Liver (tissue), 9 donors: ENCODE results near the gene SLC39A3. TPM values are rescaled to one million over a fixed set of nuclear protein-coding genes. Genes with fewer than 3 reads are reported as not detected.

ENCODE experiments used
- DNase-seq: peaks from one replicate; pipeline ENCODE4 v3.0.0-alpha.2; 2017; ENCODE audit warnings: low spot score
- H3K27ac ChIP-seq, 2 donors: one replicate each; pipeline ENCODE4 v1.7.0; 2013; ENCODE audit warnings: inconsistent platforms in 2 of 2, low read length in 2 of 2, control low read depth in 1 of 2, low read depth in 1 of 2, mild to moderate bottlenecking in 1 of 2
- H3K27me3 ChIP-seq, 4 donors: one replicate each; pipeline versions ENCODE4 v1.6.1 to v1.7.0; 2013; ENCODE audit warnings: low read length in 3 of 4, inconsistent platforms in 1 of 4, mild to moderate bottlenecking in 1 of 4, moderate library complexity in 1 of 4; ENCODE audit not compliant: control insufficient read depth in 4 of 4, insufficient read depth in 4 of 4
- H3K36me3 ChIP-seq, 4 donors: one replicate each; pipeline versions ENCODE4 v1.6.1 to v1.7.0; 2013; ENCODE audit warnings: low read length in 3 of 4, mild to moderate bottlenecking in 3 of 4, low read depth in 1 of 4, moderate library complexity in 1 of 4; ENCODE audit not compliant: control insufficient read depth in 4 of 4, insufficient read depth in 3 of 4
- H3K4me1 ChIP-seq, 4 donors: one replicate each; pipeline versions ENCODE4 v1.6.1 to v1.7.0; 2013; ENCODE audit warnings: low read length in 3 of 4, mild to moderate bottlenecking in 3 of 4, moderate library complexity in 1 of 4; ENCODE audit not compliant: control insufficient read depth in 4 of 4, insufficient read depth in 4 of 4
- H3K4me3 ChIP-seq, 3 donors: one replicate each; pipeline versions ENCODE4 v1.6.1 to v1.7.0; 2013; ENCODE audit warnings: low read length in 3 of 3, control low read depth in 1 of 3, low read depth in 1 of 3, mild to moderate bottlenecking in 1 of 3
- H3K9ac ChIP-seq, 2 donors: one replicate each; pipeline ENCODE4 v1.7.0; 2013; ENCODE audit warnings: low read length in 2 of 2, mild to moderate bottlenecking in 2 of 2, moderate library complexity in 2 of 2, control low read depth in 1 of 2, low read depth in 1 of 2
- H3K9me3 ChIP-seq, 4 donors: one replicate each; pipeline versions ENCODE4 v1.6.1 to v1.7.0; 2013; ENCODE audit warnings: low read length in 3 of 4; ENCODE audit not compliant: control insufficient read depth in 4 of 4
- ATF3 ChIP-seq: IDR thresholded peaks from 2 replicates; pipeline ENCODE4 v1.6.1; 2016; ENCODE audit warnings: antibody characterized with exemption
- EGR1 ChIP-seq, 2 donors: IDR thresholded peaks; 2 replicates each; pipeline ENCODE4 v1.6.1; 2016 to 2018; ENCODE audit warnings: antibody characterized with exemption in 2 of 2, low read depth in 2 of 2
- FOXA1 ChIP-seq: IDR thresholded peaks from 2 replicates; pipeline ENCODE4 v1.6.1; 2016; ENCODE audit warnings: antibody characterized with exemption
- FOXA2 ChIP-seq: IDR thresholded peaks from 2 replicates; pipeline ENCODE4 v1.6.1; 2016; ENCODE audit warnings: antibody characterized with exemption
- HNF4A ChIP-seq, 2 donors: conservative IDR thresholded peaks; 2 replicates each; pipeline ENCODE4 v1.6.1; 2016; ENCODE audit warnings: antibody characterized with exemption in 2 of 2, mild to moderate bottlenecking in 2 of 2
- HNF4G ChIP-seq: IDR thresholded peaks from 2 replicates; pipeline ENCODE4 v1.6.1; 2016; ENCODE audit warnings: antibody characterized with exemption
- JUND ChIP-seq, 2 donors: IDR thresholded peaks; 2 replicates each; pipeline ENCODE4 v1.6.1; 2016; ENCODE audit warnings: antibody characterized with exemption in 2 of 2
- MAX ChIP-seq: IDR thresholded peaks from 2 replicates; pipeline ENCODE4 v1.6.1; 2016; ENCODE audit warnings: antibody characterized with exemption
- NR2F2 ChIP-seq: IDR thresholded peaks from 2 replicates; pipeline ENCODE4 v1.6.1; 2016; ENCODE audit warnings: antibody characterized with exemption
- RAD21 ChIP-seq, 2 donors: IDR thresholded peaks; 2 replicates each; pipeline ENCODE4 v1.6.1; 2016; ENCODE audit warnings: antibody characterized with exemption in 2 of 2, mild to moderate bottlenecking in 2 of 2
- REST ChIP-seq: IDR thresholded peaks from 2 replicates; pipeline ENCODE4 v1.6.1; 2016; ENCODE audit warnings: antibody characterized with exemption, mild to moderate bottlenecking
- RXRA ChIP-seq, 2 donors: IDR thresholded peaks; 2 replicates each; pipeline ENCODE4 v1.6.1; 2017 to 2018; ENCODE audit warnings: antibody characterized with exemption in 2 of 2, mild to moderate bottlenecking in 1 of 2
- SP1 ChIP-seq: IDR thresholded peaks from 2 replicates; pipeline ENCODE4 v1.6.1; 2018; ENCODE audit warnings: antibody characterized with exemption, mild to moderate bottlenecking
- YY1 ChIP-seq: IDR thresholded peaks from 2 replicates; pipeline ENCODE4 v1.6.1; 2016; ENCODE audit warnings: antibody characterized with exemption, mild to moderate bottlenecking
- ZBTB33 ChIP-seq: IDR thresholded peaks from 2 replicates; pipeline ENCODE4 v1.6.1; 2016; ENCODE audit warnings: antibody characterized with exemption
- WGBS: extraction: QIAGEN DNeasy Blood & Tissue Kit; methylation state at CpG from one replicate; pipeline ENCODE4 v1.1.7; 2013; 5-methylcytosine and 5-hydroxymethylcytosine counted together
- polyA plus RNA-seq, 2 donors: library from polyadenylated mRNA; stranded (reverse) in 1 of 2; unstranded in 1 of 2; fragments of 200-250 nt in 1 of 2; fragments of >200 nt in 1 of 2; fragmentation: Nextera tagmentation in 1 of 2; extraction: Ambion mirVana in 1 of 2; gene quantifications; one replicate each; pipeline versions ENCODE4 v1.2.1 to v1.2.3, GENCODE V29; 2013 to 2015
- total RNA-seq, 2 donors: library from RNA; depleted of rRNA; stranded (reverse); fragments of >200 nt; gene quantifications; one replicate each; pipeline ENCODE4 v1.2.3, GENCODE V29; 2014
- donor health status: healthy.
- donor health status: healthy.
- donor health status: healthy.
- donor health status: healthy.
- donor health status: healthy.

Gene SLC39A3
- total and polyA plus RNA-seq, 4 donors = 19.8 to 29.0 (median 24.2) TPM

GRCh38 chr19:2732883-2733282 is 6.9 kb downstream of the SLC39A3 start:
- Histone ChIP-seq H3K4me1 (no peaks in the 10 kb centered on the region), H3K36me3 (peaks cover 5 to 30% (median 9%) of the 10 kb centered on the region in 4 donors), H3K4me3 (no peak overlapping the region), H3K9me3 (peaks cover 0 to 2% (median 0%) of the 10 kb centered on the region in 4 donors), H3K9ac (no peak overlapping the region), H3K27me3 (no peaks in the 10 kb centered on the region), H3K27ac (no peak overlapping the region)
- DNase-seq = no peak
- TF ChIP-seq YY1 (no peak), JUND (IDR thresholded peaks at IDR 0.05) (no peak), MAX (no peak), FOXA1 (no peak), ZBTB33 (no peak), EGR1 (IDR thresholded peaks at IDR 0.05; ENCODE audit: low read depth in 2 of 2) (no peak), SP1 (no peak), REST (no peak), NR2F2 (no peak)
- WGBS = 97% methylated on average over 38 of the region's 38 CpGs

GRCh38 chr19:2732157-2732725 is 7.6 kb downstream of the SLC39A3 start:
- H3K36me3 ChIP-seq = peaks cover 5 to 30% (median 9%) of the 10 kb centered on the region in 4 donors
- no peak overlapping the region for H3K27ac ChIP-seq
- WGBS = 95% methylated on average over 33 of the region's 33 CpGs
- no peak overlapping the region for H3K9ac ChIP-seq
- no peaks in the 10 kb centered on the region for H3K4me1 ChIP-seq
- TF ChIP-seq HNF4G (no peak), MAX (no peak)
- DNase-seq = no peak
- no peak overlapping the region for H3K4me3 ChIP-seq
- H3K9me3 ChIP-seq = peaks cover 0 to 2% (median 0%) of the 10 kb centered on the region in 4 donors
- no peaks in the 10 kb centered on the region for H3K27me3 ChIP-seq

GRCh38 chr19:2731181-2731995 is 8.4 kb downstream of the SLC39A3 start:
- Histone ChIP-seq H3K4me1 (no peaks in the 10 kb centered on the region), H3K9ac (no peak overlapping the region), H3K4me3 (no peak overlapping the region), H3K36me3 (peaks cover under 1 to 24% (median 8%) of the 10 kb centered on the region in 4 donors), H3K9me3 (peaks cover 0 to under 1% (median 0%) of the 10 kb centered on the region in 4 donors), H3K27ac (no peak overlapping the region), H3K27me3 (no peaks in the 10 kb centered on the region)
- no peak for DNase-seq
- WGBS = 92% methylated on average over 41 of the region's 41 CpGs
- no peak for TF ChIP-seq HNF4G
- no peak for TF ChIP-seq ATF3
- TF ChIP-seq HNF4A (conservative IDR thresholded peaks at IDR 0.05) = no peak
- no peak for TF ChIP-seq JUND (IDR thresholded peaks at IDR 0.05)
- TF ChIP-seq RXRA (IDR thresholded peaks at IDR 0.05) = no peak
- TF ChIP-seq ZBTB33 = no peak
- TF ChIP-seq RAD21 (IDR thresholded peaks at IDR 0.05) = no peak
- no peak for TF ChIP-seq YY1
- no peak for TF ChIP-seq MAX
- TF ChIP-seq FOXA2 = no peak
- no peak for TF ChIP-seq SP1
